GM23338 (cell line): ENCODE results near the gene BPIFA2. TPM values are rescaled to one million over a fixed set of nuclear protein-coding genes. Genes with fewer than 3 reads are reported as not detected.

Source experiments
- polyA plus RNA-seq: library from polyadenylated mRNA; unstranded; fragments of >200 nt; fragmentation: Nextera tagmentation; extraction: Ambion mirVana; gene quantifications from 2 replicates; pipeline ENCODE4 v1.2.1, GENCODE V29; 2016
- total RNA-seq: library from RNA; depleted of rRNA; stranded (reverse); fragments of >200 nt; shearing (Covaris generic); gene quantifications from 2 replicates; pipeline ENCODE4 v1.2.3, GENCODE V29; 2014; rRNA removed

Gene BPIFA2
- total and polyA plus RNA-seq, 2 experiments from 2014 or later, result not detected

Other genes starting within 250 kb of the BPIFA2 start
- gene SUN5, start 163.7 kb upstream of the BPIFA2 start, total RNA-seq, result not detected in 2 replicates
- not detected in 2 replicates for gene SUN5, start 163.7 kb upstream of the BPIFA2 start, polyA plus RNA-seq
- gene BPIFB2, start 160.5 kb upstream of the BPIFA2 start, total RNA-seq, result not detected in 2 replicates
- gene BPIFB2, start 160.5 kb upstream of the BPIFA2 start, polyA plus RNA-seq, result not detected in 2 replicates
- not detected in 2 replicates for gene BPIFB6, start 136.5 kb upstream of the BPIFA2 start, total RNA-seq
- gene BPIFB6, start 136.5 kb upstream of the BPIFA2 start, polyA plus RNA-seq, result not detected in 2 replicates
- not detected in 2 replicates for gene BPIFB3, start 114.3 kb upstream of the BPIFA2 start, total RNA-seq
- not detected in 2 replicates for gene BPIFB3, start 114.3 kb upstream of the BPIFA2 start, polyA plus RNA-seq
- not detected in 2 replicates for gene BPIFB4, start 88.5 kb upstream of the BPIFA2 start, total RNA-seq
- gene BPIFB4, start 88.5 kb upstream of the BPIFA2 start, polyA plus RNA-seq, result not detected in 2 replicates
- not detected in 2 replicates for gene BPIFA3, start 49.2 kb downstream of the BPIFA2 start, total RNA-seq
- gene BPIFA3, start 49.2 kb downstream of the BPIFA2 start, polyA plus RNA-seq, result not detected in 2 replicates
- not detected in 2 replicates for gene BPIFA1, start 67.8 kb downstream of the BPIFA2 start, total RNA-seq
- gene BPIFA1, start 67.8 kb downstream of the BPIFA2 start, polyA plus RNA-seq, result not detected in 2 replicates
- gene BPIFB1, start 115.1 kb downstream of the BPIFA2 start, total RNA-seq, result not detected in 2 replicates
- gene BPIFB1, start 115.1 kb downstream of the BPIFA2 start, polyA plus RNA-seq, result not detected in 2 replicates
- 33.8 and 43.1 TPM in 2 replicates for gene CDK5RAP1, start 233.4 kb downstream of the BPIFA2 start, total RNA-seq
- 37.7 and 38.1 TPM in 2 replicates for gene CDK5RAP1, start 233.4 kb downstream of the BPIFA2 start, polyA plus RNA-seq